ENCODE data around the gene RGL3. TPM values are rescaled to one million over a fixed set of nuclear protein-coding genes. Genes with fewer than 3 reads are reported as not detected.

RGL3 gene
- total and polyA plus RNA-seq, 10 of the 15 experiments (the other 5 are each of a cell fraction or from before 2014, with no cell fraction given): not detected

GRCh38 chr19:11364935-11365334 lies 54.2 kb downstream of the RGL3 start:
- Histone ChIP-seq H3K9ac (ENCODE audit: control insufficient read depth, insufficient read depth, low read length) (no peak overlapping the region), H3K4me3 (no peak overlapping the region), H3K79me2 (ENCODE audit: control insufficient read depth, insufficient read depth, low read length) (no peaks in the 10 kb centered on the region), H4K20me1 (ENCODE audit: control insufficient read depth, insufficient read depth) (no peaks in the 10 kb centered on the region), H3K4me2 (ENCODE audit: control insufficient read depth, insufficient read depth) (no peak overlapping the region), H3K9me3 (replicated peaks; ENCODE audit: control insufficient read depth, insufficient read depth, low read length) (no peaks in the 10 kb centered on the region), H3K4me1 (ENCODE audit: control insufficient read depth, insufficient read depth, low read length) (no peaks in the 10 kb centered on the region), H2AFZ (ENCODE audit: control insufficient read depth, low read depth, low read length) (no peak overlapping the region), H3K27ac (ENCODE audit: control insufficient read depth, insufficient read depth) (no peak overlapping the region), H3K36me3 (ENCODE audit: control insufficient read depth in 2 of 2, insufficient read depth in 2 of 2, low read length in 1 of 2) (no peaks in the 10 kb centered on the region), H3K27me3 (replicated peaks in 1 of 2; ENCODE audit: control insufficient read depth in 2 of 2, insufficient read depth in 2 of 2, low read length in 1 of 2) (no peaks in the 10 kb centered on the region)
- no peak for FAIRE-seq
- RAD21 ChIA-PET (ENCODE audit: unreplicated experiment): no interaction called here
- TF ChIP-seq BCL3 (IDR thresholded peaks at IDR 0.05; ENCODE audit: borderline replicate concordance, insufficient read depth, low read depth, low read length, poor library complexity, severe bottlenecking): peak; percentile 73
- TF ChIP-seq STAT3 (IDR thresholded peaks at IDR 0.05; ENCODE audit: low read depth, low read length): no peak
- CTCF ChIA-PET: interaction anchor here (1.3 kb wide), 1 partner anchor 13 kb away, joined by 3 read pairs; no protein-coding TSS in a partner anchor
- intact Hi-C loops (cut with micrococcal nuclease; ENCODE audit: unreplicated experiment): no loop called here
- in situ Hi-C loops (cut with MboI): no loop called here
- no peak for ATAC-seq
- POLR2A ChIA-PET: no interaction called here
- no peak for DNase-seq (ENCODE audit: low read depth, low spot score)
- WGBS (ENCODE audit: insufficient coverage, insufficient replicate concordance, low lambda C conversion rate, missing lambda C conversion rate): 67% methylated on average over 5 of the region's 5 CpGs
- SMC1A ChIA-PET (ENCODE audit: uncharacterized antibody, unreplicated experiment): no interaction called here
- no TSS peak for BruUV-seq (replicated peaks)

GRCh38 chr19:11364296-11364904 lies 54.7 kb downstream of the RGL3 start:
- in situ Hi-C loops (cut with MboI): no loop called here
- H3K27ac ChIP-seq (ENCODE audit: control insufficient read depth, insufficient read depth): no peak overlapping the region
- no peaks in the 10 kb centered on the region for H3K4me1 ChIP-seq (ENCODE audit: control insufficient read depth, insufficient read depth, low read length)
- no peak overlapping the region for H3K4me2 ChIP-seq (ENCODE audit: control insufficient read depth, insufficient read depth)
- no peaks in the 10 kb centered on the region for H4K20me1 ChIP-seq (ENCODE audit: control insufficient read depth, insufficient read depth)
- WGBS (ENCODE audit: insufficient coverage, insufficient replicate concordance, low lambda C conversion rate, missing lambda C conversion rate): 84% methylated on average over 22 of the region's 28 CpGs
- ChIA-PET CTCF (interaction anchor here (1.3 kb wide), 1 partner anchor 13 kb away, joined by 3 read pairs; no protein-coding TSS in a partner anchor), SMC1A (ENCODE audit: uncharacterized antibody, unreplicated experiment) (no interaction called here), POLR2A (no interaction called here), RAD21 (ENCODE audit: unreplicated experiment) (no interaction called here)
- intact Hi-C loops (cut with micrococcal nuclease; ENCODE audit: unreplicated experiment): no loop called here
- no peaks in the 10 kb centered on the region for H3K36me3 ChIP-seq (ENCODE audit: control insufficient read depth in 2 of 2, insufficient read depth in 2 of 2, low read length in 1 of 2)
- no peaks in the 10 kb centered on the region for H3K27me3 ChIP-seq (replicated peaks in 1 of 2; ENCODE audit: control insufficient read depth in 2 of 2, insufficient read depth in 2 of 2, low read length in 1 of 2)
- FAIRE-seq: no peak
- no peak for DNase-seq (ENCODE audit: low read depth, low spot score)
- no TSS peak for BruUV-seq (replicated peaks)
- H3K4me3 ChIP-seq: no peak overlapping the region
- H3K79me2 ChIP-seq (ENCODE audit: control insufficient read depth, insufficient read depth, low read length): no peaks in the 10 kb centered on the region
- H3K9ac ChIP-seq (ENCODE audit: control insufficient read depth, insufficient read depth, low read length): no peak overlapping the region
- ATAC-seq: no peak
- H3K9me3 ChIP-seq (replicated peaks; ENCODE audit: control insufficient read depth, insufficient read depth, low read length): no peaks in the 10 kb centered on the region
- no peak overlapping the region for H2AFZ ChIP-seq (ENCODE audit: control insufficient read depth, low read depth, low read length)
- no peak for TF ChIP-seq MTA2 (IDR thresholded peaks at IDR 0.05; ENCODE audit: low read depth)
- TF ChIP-seq BCL3 (IDR thresholded peaks at IDR 0.05; ENCODE audit: borderline replicate concordance, insufficient read depth, low read depth, low read length, poor library complexity, severe bottlenecking): no peak
- no peak for TF ChIP-seq ESRRA (IDR thresholded peaks at IDR 0.05; ENCODE audit: low read length)
- no peak for TF ChIP-seq NR2C2 (IDR thresholded peaks at IDR 0.05; ENCODE audit: borderline replicate concordance, control insufficient read depth, insufficient read length, low read depth)
- TF ChIP-seq ZBTB4 (CRISPR knock-in tag; IDR thresholded peaks at IDR 0.05): no peak
- no peak for TF ChIP-seq HDAC2 (IDR thresholded peaks at IDR 0.05)
- TF ChIP-seq ZBTB33 (IDR thresholded peaks at IDR 0.05): no peak
- no peak for TF ChIP-seq STAT3 (IDR thresholded peaks at IDR 0.05; ENCODE audit: low read depth, low read length)

All from GM12878 (cell line).